Left ventricle myocardium inferior (tissue), 1 donor: ENCODE measurements around the gene COLGALT1. TPM values are rescaled to one million over a fixed set of nuclear protein-coding genes. Genes with fewer than 3 reads are reported as not detected.

Experiments
- DNase-seq: peaks from one replicate; pipeline ENCODE4 v3.0.0-alpha.2; 2020
- H3K27ac ChIP-seq: fragments of 200-600 bp; replicated peaks from 2 replicates; pipeline ENCODE4 v1.8.0; 2021
- H3K27me3 ChIP-seq: fragments of 200-600 bp; 2 replicates; pipeline ENCODE4 v1.8.0; 2021; ENCODE audit warnings: low read depth
- H3K36me3 ChIP-seq: fragments of 200-600 bp; 2 replicates; pipeline ENCODE4 v1.8.0; 2021
- H3K4me1 ChIP-seq: fragments of 200-600 bp; 2 replicates; pipeline ENCODE4 v1.8.0; 2021
- H3K4me3 ChIP-seq: fragments of 200-600 bp; 2 replicates; pipeline ENCODE4 v1.8.0; 2021; ENCODE audit warnings: mild to moderate bottlenecking, moderate library complexity
- H3K9me3 ChIP-seq: fragments of 200-600 bp; replicated peaks from 2 replicates; pipeline ENCODE4 v1.8.0; 2021
- intact Hi-C: fragments of 100-400 bp; cut with micrococcal nuclease; formaldehyde crosslinking; loops from one replicate; pipeline ENCODE4 v1.11.0; 2022
- total RNA-seq: library from RNA; stranded (reverse); fragmentation: NEBNext Ultra II Directional; extraction: Animal tissue kit (Norgen Biotek cat#: 25700); gene quantifications from one replicate; pipeline ENCODE4 v1.2.1, GENCODE V29; 2021
- TF ChIP-seq, protein P1 (sequence below): fragments of 200-600 bp; IDR thresholded peaks from 2 replicates; pipeline ENCODE4 v1.8.0; 2021; ENCODE audit warnings: antibody characterized with exemption, mild to moderate bottlenecking, borderline replicate concordance
- donor health status: DM: no; HTN: yes; CAD: no; lungs with severe emphysema.

COLGALT1 gene
- total RNA-seq, 1 donor from 2014 or later = 31.2 TPM

DNA sequence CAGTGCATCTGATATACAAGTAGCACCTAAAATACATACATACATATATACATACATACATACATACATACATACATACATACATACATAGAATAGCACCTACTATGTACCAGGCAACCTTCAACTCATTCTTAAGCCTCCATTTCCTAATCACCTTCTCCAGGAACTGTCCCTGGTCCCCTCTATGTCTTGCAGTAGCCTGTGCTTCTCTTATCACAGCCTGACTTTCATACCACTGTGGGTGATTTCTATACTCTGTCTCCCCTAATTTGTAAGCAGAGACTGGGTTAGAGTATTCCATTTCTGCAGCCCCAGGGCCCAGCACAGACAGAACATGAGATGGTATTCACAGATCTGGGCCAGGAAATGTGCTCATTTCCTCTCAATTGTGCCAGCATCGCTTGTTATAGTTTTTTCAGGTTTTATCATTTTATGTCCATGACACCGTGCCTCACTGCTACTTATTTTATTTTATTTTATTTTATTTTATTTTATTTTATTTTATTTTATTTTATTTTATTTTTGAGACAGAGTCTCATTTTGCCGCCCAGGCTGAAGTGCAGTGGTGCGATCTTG lies 14.2 kb upstream of the COLGALT1 start:
- Histone ChIP-seq H3K4me3 (no peak overlapping the region), H3K36me3 (no peaks in the 10 kb centered on the region), H3K27ac (no peak overlapping the region), H3K4me1 (peaks cover 11% of the 10 kb centered on the region), H3K27me3 (peaks cover 32% of the 10 kb centered on the region), H3K9me3 (peaks cover 5% of the 10 kb centered on the region)
- TF ChIP-seq, protein P1, sequence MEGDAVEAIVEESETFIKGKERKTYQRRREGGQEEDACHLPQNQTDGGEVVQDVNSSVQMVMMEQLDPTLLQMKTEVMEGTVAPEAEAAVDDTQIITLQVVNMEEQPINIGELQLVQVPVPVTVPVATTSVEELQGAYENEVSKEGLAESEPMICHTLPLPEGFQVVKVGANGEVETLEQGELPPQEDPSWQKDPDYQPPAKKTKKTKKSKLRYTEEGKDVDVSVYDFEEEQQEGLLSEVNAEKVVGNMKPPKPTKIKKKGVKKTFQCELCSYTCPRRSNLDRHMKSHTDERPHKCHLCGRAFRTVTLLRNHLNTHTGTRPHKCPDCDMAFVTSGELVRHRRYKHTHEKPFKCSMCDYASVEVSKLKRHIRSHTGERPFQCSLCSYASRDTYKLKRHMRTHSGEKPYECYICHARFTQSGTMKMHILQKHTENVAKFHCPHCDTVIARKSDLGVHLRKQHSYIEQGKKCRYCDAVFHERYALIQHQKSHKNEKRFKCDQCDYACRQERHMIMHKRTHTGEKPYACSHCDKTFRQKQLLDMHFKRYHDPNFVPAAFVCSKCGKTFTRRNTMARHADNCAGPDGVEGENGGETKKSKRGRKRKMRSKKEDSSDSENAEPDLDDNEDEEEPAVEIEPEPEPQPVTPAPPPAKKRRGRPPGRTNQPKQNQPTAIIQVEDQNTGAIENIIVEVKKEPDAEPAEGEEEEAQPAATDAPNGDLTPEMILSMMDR = no peak
- intact Hi-C loops = no loop called here
- no peak for DNase-seq

DNA sequence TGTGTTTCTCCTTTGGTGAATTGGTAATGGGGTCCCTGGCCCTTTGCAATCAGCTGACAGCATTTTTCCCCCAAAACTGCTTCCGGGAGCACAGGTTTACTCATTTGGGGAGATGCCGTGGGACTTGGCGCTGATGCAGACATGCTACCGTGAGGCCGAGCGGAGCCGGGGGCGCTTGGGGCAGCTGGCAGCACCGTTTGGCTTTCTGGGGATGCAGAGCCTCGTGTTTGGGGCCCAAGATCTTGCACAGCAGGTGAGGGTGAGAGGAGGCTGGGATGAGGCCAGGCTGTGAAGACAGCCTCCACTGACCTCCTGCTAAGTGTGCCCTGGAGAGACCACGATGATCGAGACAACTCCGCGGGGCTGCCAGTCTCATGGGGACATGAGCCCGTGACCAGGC lies 13.4 kb upstream of the COLGALT1 start:
- peaks cover 5% of the 10 kb centered on the region for H3K9me3 ChIP-seq
- H3K27ac ChIP-seq = no peak overlapping the region
- no peak overlapping the region for H3K4me3 ChIP-seq
- DNase-seq = no peak
- intact Hi-C loops = no loop called here
- H3K36me3 ChIP-seq = no peaks in the 10 kb centered on the region
- TF ChIP-seq, protein P1 = no peak
- peaks cover 25% of the 10 kb centered on the region for H3K27me3 ChIP-seq
- peaks cover 11% of the 10 kb centered on the region for H3K4me1 ChIP-seq

DNA sequence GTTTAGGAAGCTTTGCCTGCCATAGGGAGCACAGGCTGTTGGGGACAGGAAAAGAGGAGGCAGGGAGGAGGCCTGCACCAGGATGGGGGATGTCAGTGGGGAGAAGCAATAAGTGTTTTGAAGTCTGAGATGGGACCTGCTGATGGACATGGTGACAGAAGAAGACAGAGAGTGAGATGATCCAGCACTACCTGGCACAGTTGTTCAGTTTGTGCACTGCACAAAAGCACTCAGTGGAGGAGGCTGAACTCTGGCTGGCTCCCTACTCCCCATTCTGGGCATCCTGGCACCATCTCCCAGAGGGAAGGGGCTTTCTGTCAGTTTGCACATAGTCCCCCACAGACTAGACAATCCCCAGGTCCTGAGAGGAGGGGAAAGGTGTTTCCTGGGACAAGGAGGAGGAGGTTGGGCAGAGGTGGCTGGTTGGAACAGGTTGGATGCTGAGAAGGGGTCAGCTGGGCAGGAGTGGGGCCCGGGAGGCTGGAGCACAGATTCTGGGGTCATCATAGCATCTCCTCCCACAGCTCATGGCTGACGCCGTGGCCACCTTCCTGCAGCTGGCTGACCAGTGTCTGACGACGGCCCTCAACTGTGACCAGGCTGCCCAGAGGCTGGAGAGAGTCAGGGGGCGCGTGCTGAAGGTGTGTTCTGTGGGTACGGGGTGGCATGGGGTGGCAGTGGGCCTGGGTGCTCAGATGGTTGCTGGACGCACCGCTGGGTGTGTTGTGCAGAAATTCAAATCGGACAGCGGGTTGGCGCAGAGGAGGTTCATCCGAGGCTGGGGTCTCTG lies 12.5 kb upstream of the COLGALT1 start:
- peaks cover 15% of the 10 kb centered on the region for H3K27me3 ChIP-seq
- TF ChIP-seq, protein P1 = no peak
- H3K27ac ChIP-seq = no peak overlapping the region
- H3K9me3 ChIP-seq = peaks cover 5% of the 10 kb centered on the region
- intact Hi-C loops = no loop called here
- DNase-seq = no peak
- peaks cover 11% of the 10 kb centered on the region for H3K4me1 ChIP-seq
- no peaks in the 10 kb centered on the region for H3K36me3 ChIP-seq
- no peak overlapping the region for H3K4me3 ChIP-seq

DNA sequence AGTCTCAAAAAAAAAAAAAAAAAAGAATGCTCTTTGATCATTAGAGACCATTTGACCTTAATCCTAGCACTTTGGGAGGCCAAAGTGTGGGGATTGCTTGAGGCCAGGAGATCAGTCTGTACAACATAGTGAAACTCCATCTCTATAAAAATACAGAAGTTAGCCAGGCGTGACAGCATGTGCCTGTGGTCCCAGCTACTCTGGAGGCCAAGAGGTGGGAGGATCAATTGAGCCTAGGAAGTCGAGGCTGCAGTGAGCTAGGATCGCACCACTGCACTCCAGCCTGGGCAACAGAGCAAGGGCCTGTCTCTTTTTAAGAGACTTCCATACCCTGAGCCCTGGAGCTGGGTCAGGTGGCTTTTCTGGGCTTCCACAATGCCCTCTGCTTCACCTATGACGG lies 11.5 kb upstream of the COLGALT1 start:
- no peak for DNase-seq
- peaks cover 5% of the 10 kb centered on the region for H3K9me3 ChIP-seq
- intact Hi-C loops = no loop called here
- H3K27me3 ChIP-seq = peaks cover 5% of the 10 kb centered on the region
- H3K4me3 ChIP-seq = no peak overlapping the region
- H3K27ac ChIP-seq = no peak overlapping the region
- peaks cover 7% of the 10 kb centered on the region for H3K4me1 ChIP-seq
- TF ChIP-seq, protein P1 = no peak
- H3K36me3 ChIP-seq = no peaks in the 10 kb centered on the region

DNA sequence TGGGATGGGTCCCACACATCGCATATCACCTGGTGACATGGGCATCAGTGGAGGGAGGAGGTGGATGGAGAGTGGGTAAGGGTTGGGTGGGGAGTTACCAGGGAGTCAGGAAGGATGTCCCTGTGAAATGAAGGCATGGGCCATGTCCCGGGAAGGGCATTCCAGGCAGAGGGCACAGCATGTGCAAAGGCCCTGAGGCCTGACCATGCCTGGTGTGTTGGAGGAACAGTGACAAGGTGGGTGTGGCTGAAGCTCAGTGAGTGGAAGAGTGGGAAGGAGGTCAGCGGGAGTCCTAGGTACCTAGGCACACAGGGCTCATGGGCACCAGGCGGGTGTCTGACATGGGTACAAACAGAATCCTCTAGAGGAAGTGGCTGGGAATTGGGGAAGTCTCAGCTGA lies 11.0 kb upstream of the COLGALT1 start:
- no peak for DNase-seq
- H3K4me3 ChIP-seq = no peak overlapping the region
- peaks cover 2% of the 10 kb centered on the region for H3K4me1 ChIP-seq
- H3K9me3 ChIP-seq = peaks cover 5% of the 10 kb centered on the region
- H3K27me3 ChIP-seq = peaks cover under 1% of the 10 kb centered on the region
- TF ChIP-seq, protein P1 = no peak
- intact Hi-C loops = no loop called here
- H3K36me3 ChIP-seq = no peaks in the 10 kb centered on the region
- no peak overlapping the region for H3K27ac ChIP-seq
